Cardiac muscle cell (in vitro differentiated cells and primary cell): ENCODE results near the gene PTH2. TPM values are rescaled to one million over a fixed set of nuclear protein-coding genes. Genes with fewer than 3 reads are reported as not detected.

Experiments
- DNase-seq, 2 donors: peaks; one replicate each; pipeline versions ENCODE4 v3.0.0 to v3.0.0-alpha.2; 2010 to 2017; ENCODE audit warnings: low read depth in 1 of 2, low spot score in 1 of 2
- H3K27ac ChIP-seq: fragments of 200-600 bp; sonication (generic); 2 replicates; pipeline ENCODE4 v1.5.1; 2016
- H3K27me3 ChIP-seq: fragments of 200-600 bp; sonication (generic); 2 replicates; pipeline ENCODE4 v1.6.0; 2016; ENCODE audit warnings: control low read depth
- H3K36me3 ChIP-seq: fragments of 200-600 bp; sonication (generic); 2 replicates; pipeline ENCODE4 v1.5.1; 2016; ENCODE audit warnings: control low read depth
- H3K4me1 ChIP-seq: fragments of 200-600 bp; sonication (generic); 2 replicates; pipeline ENCODE4 v1.8.1; 2017; ENCODE audit warnings: low read depth, mild to moderate bottlenecking, mixed run types
- H3K4me3 ChIP-seq: fragments of 200-600 bp; sonication (generic); 2 replicates; pipeline ENCODE4 v1.5.1; 2016; ENCODE audit warnings: mild to moderate bottlenecking
- H3K9me3 ChIP-seq: fragments of 200-600 bp; sonication (generic); 2 replicates; pipeline ENCODE4 v1.5.1; 2017; ENCODE audit warnings: low read depth, mild to moderate bottlenecking, control low read depth
- polyA plus RNA-seq: library from polyadenylated mRNA; unstranded; fragments of >200 nt; fragmentation: Nextera tagmentation; extraction: Ambion mirVana; gene quantifications from 2 replicates; pipeline ENCODE4 v1.2.1, GENCODE V29; 2016
- total RNA-seq: library from RNA; depleted of rRNA; stranded (reverse); fragments of >200 nt; gene quantifications from 2 replicates; pipeline ENCODE4 v1.2.3, GENCODE V29; 2016
- TF ChIP-seq, protein P1 (sequence below): IDR thresholded peaks from 2 replicates; pipeline ENCODE4 v1.5.1; 2012; ENCODE audit warnings: low read depth, mild to moderate bottlenecking, low read length

Gene PTH2
- total and polyA plus RNA-seq, 2 experiments from 2014 or later = 6.2 to 10.0 TPM

DNA sequence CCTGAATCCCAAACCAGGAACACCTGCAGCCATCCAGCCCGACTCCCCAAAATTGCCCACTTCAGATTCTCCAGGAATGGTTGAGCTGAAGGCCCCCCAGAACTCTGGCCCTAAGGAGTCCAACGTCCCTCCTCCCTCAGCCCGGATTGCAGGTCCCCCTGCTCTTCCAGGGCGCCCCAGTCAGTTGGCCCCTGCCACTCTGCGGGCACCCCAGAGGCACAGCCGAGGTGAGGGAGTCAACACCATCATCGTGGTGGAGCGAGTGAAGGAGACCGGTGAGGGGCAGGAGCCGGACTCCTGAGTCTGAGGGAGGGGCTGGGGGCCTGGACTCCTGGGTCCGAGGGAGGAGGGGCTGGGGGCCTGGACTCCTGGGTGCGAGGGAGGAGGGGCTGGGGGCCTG is 4.1 kb upstream of the PTH2 start:
- no peak for DNase-seq
- Histone ChIP-seq H3K36me3 (no peaks in the 10 kb centered on the region), H3K4me3 (no peak overlapping the region), H3K27ac (no peak overlapping the region), H3K4me1 (peaks cover 14% of the 10 kb centered on the region), H3K9me3 (no peaks in the 10 kb centered on the region), H3K27me3 (peaks cover 72% of the 10 kb centered on the region)
- TF ChIP-seq, protein P1, sequence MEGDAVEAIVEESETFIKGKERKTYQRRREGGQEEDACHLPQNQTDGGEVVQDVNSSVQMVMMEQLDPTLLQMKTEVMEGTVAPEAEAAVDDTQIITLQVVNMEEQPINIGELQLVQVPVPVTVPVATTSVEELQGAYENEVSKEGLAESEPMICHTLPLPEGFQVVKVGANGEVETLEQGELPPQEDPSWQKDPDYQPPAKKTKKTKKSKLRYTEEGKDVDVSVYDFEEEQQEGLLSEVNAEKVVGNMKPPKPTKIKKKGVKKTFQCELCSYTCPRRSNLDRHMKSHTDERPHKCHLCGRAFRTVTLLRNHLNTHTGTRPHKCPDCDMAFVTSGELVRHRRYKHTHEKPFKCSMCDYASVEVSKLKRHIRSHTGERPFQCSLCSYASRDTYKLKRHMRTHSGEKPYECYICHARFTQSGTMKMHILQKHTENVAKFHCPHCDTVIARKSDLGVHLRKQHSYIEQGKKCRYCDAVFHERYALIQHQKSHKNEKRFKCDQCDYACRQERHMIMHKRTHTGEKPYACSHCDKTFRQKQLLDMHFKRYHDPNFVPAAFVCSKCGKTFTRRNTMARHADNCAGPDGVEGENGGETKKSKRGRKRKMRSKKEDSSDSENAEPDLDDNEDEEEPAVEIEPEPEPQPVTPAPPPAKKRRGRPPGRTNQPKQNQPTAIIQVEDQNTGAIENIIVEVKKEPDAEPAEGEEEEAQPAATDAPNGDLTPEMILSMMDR = no peak

DNA sequence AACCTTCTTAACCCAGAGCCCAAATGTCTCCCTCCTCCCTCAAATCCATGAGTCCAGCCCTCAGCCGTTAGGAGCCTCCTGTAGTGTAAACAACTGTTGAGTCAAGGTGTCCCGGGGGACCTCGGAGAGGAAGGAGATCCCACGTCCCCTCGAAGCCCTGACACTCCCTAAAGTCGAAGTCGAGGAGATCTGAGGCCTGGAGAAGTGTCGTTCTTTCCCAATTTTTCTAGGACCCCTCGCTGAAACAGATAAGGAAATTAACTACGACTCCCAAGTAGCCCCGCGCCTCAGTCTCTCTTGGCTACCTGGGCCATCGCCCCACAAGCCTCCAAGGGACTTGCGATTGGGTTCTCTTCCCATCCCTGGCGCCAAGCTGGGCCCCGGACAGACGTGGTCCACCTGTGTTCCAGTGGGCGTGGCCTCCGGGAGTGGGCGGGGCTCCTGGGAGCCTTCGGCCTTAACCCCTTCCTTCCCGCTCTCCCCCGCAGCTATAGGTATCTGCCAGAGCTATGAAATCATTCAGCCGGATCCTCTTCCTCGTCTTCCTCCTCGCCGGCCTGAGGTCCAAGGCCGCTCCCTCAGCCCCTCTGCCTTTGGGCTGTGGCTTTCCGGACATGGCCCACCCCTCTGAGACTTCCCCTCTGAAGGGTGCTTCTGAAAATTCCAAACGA is 2.8 kb upstream of the PTH2 start:
- TF ChIP-seq, protein P1 = no peak
- H3K4me1 ChIP-seq = peaks cover 20% of the 10 kb centered on the region
- no peaks in the 10 kb centered on the region for H3K9me3 ChIP-seq
- no peak overlapping the region for H3K27ac ChIP-seq
- H3K4me3 ChIP-seq = no peak overlapping the region
- H3K27me3 ChIP-seq = peaks cover 78% of the 10 kb centered on the region
- peak in 1 of 2 donors; percentile 60 for DNase-seq
- H3K36me3 ChIP-seq = no peaks in the 10 kb centered on the region

DNA sequence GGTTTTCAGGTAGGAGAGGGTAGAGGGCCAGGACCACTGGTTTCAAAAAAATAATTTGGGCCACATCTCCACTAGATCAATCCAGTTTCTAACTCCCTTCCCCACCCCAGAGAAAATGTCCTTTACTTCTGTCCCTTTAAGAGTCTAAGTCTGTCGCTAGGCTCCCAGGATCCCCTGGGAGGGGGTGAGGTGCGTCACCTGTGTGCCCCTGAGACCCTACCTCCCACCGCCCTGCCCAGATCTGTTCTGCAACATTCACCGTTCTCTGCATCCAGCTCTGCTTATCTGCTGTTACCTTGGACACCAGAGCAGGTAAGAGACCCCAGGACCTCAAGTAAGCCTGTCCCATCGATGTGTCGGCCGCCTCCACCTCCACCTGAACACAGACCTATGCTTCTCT is 1.9 kb upstream of the PTH2 start, which contains the start of gene GFY:
Gene GFY (plus strand): TSS at position 211 of the 400 bp plus-strand sequence. CDS start 1,043 bp downstream, outside the sequence.
- Histone ChIP-seq H3K9me3 (no peaks in the 10 kb centered on the region), H3K27ac (no peak within 1 kb of the TSS), H3K36me3 (no peaks in the 10 kb centered on the region), H3K4me3 (no peak within 1 kb of the TSS), H3K27me3 (peaks cover 78% of the 10 kb centered on the region), H3K4me1 (peaks cover 20% of the 10 kb centered on the region)
- DNase-seq = no peak
- TF ChIP-seq, protein P1 = no peak

DNA sequence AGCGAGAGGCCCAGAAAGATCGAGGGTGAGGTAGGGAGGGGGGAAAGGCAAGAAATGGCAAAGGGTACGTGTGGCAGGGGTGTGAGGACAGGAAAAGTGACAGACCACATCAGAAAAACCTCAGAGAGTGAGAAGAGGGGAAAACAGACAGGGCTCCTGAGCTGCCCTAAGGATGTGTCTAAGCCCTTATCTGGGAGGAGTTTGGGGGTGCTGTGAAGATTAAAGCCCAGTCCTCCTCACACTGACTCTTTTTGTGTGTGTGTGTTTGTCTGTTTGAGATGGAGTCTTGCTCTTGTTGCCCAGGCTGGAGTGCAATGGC is 703 bp upstream of the PTH2 start:
- no peak overlapping the region for H3K27ac ChIP-seq
- H3K27me3 ChIP-seq = peaks cover 74% of the 10 kb centered on the region
- no peak for DNase-seq
- peak overlapping the region; percentile 14 for H3K4me3 ChIP-seq
- peaks cover 20% of the 10 kb centered on the region for H3K4me1 ChIP-seq
- H3K9me3 ChIP-seq = no peaks in the 10 kb centered on the region
- TF ChIP-seq, protein P1 = no peak
- H3K36me3 ChIP-seq = no peaks in the 10 kb centered on the region

DNA sequence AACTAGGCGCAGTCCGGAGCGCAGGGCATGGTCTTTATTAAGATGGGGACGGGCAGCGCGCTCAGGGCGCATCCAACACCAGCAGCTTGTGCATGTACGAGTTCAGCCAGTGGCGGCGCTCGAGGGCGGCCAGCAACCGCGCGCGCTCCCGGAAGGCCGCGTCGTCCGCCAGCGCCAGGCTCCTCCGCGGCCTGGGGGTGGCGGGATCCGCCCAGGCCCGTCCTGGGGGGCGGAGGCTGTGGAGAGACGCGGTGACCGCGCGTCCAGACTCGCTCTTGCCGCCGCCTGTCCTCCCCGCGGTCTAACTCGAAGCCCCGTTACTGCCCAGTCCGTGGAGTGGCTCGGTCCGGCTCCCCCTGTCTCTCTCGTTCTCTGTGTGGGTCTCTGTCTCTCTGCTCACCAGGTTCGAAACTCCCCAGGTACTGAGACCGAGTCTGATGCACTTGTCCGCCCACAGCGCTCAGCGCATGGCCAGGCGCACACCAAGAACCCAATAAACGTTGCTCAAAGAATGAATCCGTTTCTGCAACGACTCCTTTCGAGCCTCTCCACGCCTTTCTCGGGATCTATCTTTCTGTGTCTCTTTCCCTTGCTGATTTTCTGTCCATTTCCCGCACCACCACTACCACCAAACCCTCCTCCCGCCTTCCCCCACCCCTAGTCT is 702 bp downstream of the PTH2 start:
- DNase-seq = peak; percentile 46 to 85
- H3K4me3 ChIP-seq = peak overlapping the region; percentile 14
- H3K9me3 ChIP-seq = no peaks in the 10 kb centered on the region
- H3K27ac ChIP-seq = no peak overlapping the region
- H3K27me3 ChIP-seq = peaks cover 60% of the 10 kb centered on the region
- no peaks in the 10 kb centered on the region for H3K36me3 ChIP-seq
- TF ChIP-seq, protein P1 = peak; percentile 40
- H3K4me1 ChIP-seq = peaks cover 15% of the 10 kb centered on the region
